ENCODE results near the gene JMJD4. TPM values are rescaled to one million over a fixed set of nuclear protein-coding genes. Genes with fewer than 3 reads are reported as not detected.

Gene JMJD4
- total and polyA plus RNA-seq, 9 of the 15 experiments (the other 6 are each of a cell fraction or from before 2014, with no cell fraction given): 1.4 to 42.6 (median 29.2) TPM

GRCh38 chr1:227768640-227769039 lies 33.5 kb upstream of the JMJD4 start:
- ATAC-seq (no peak), DNase-seq (ENCODE audit: extremely low read depth in 1 of 4, low spot score in 3 of 4) (no peak), FAIRE-seq (no peak)
- in situ Hi-C loops (cut with MboI) (loop anchor here (10.0 kb wide), 1 partner anchor 166 kb away; no protein-coding TSS in a partner anchor), intact Hi-C loops (cut with micrococcal nuclease) (no loop called here)
- no peaks in the 10 kb centered on the region for H3K27me3 ChIP-seq (ENCODE audit: control insufficient read depth in 2 of 2, insufficient read depth in 2 of 2, low read length in 2 of 2)
- H2AFZ ChIP-seq (ENCODE audit: low read depth, low read length): no peak overlapping the region
- H3K79me2 ChIP-seq (ENCODE audit: control insufficient read depth, insufficient read depth, low read length): no peaks in the 10 kb centered on the region
- no peaks in the 10 kb centered on the region for H3K9me3 ChIP-seq (replicated peaks; ENCODE audit: control insufficient read depth, insufficient read depth, low read depth, low read length)
- H3K4me1 ChIP-seq (replicated peaks in 1 of 2; ENCODE audit: control insufficient read depth in 2 of 2, insufficient read depth in 2 of 2, low read length in 2 of 2): peaks cover 0 to 9% of the 10 kb centered on the region in 2 experiments; a peak in 2 of 5 replicates
- H3K27ac ChIP-seq (ENCODE audit: extremely low read depth, low read depth, low read length): no peak overlapping the region
- BruUV-seq (replicated peaks): no TSS peak
- peaks cover 3% of the 10 kb centered on the region for H3K9me1 ChIP-seq (ENCODE audit: control insufficient read depth, insufficient read depth, low read length)
- POLR2A ChIA-PET: interaction anchor here (0.7 kb wide), 2 partner anchors 400 to 1133 kb away, joined by 3 read pairs; no protein-coding TSS in a partner anchor
- CTCF ChIA-PET (ENCODE audit: low intra/inter-chr PET ratio): no interaction called here
- H3K4me2 ChIP-seq (ENCODE audit: insufficient read depth, low read length): no peak overlapping the region
- H3K9ac ChIP-seq (ENCODE audit: insufficient read depth in 1 of 2, low read depth in 2 of 2, low read length in 2 of 2): no peak overlapping the region
- 0 out of 2 replicates have a peak, but pooled peaks cover 2% of the 10 kb centered on the region for H4K20me1 ChIP-seq (replicated peaks; ENCODE audit: control insufficient read depth, insufficient read depth, low read length)
- TF ChIP-seq POLR2B (IDR thresholded peaks at IDR 0.05; ENCODE audit: low read depth, partially characterized antibody): no peak
- TF ChIP-seq DEAF1 (CRISPR knock-in tag; IDR thresholded peaks at IDR 0.05): no peak
- no peak for TF ChIP-seq PHF20 (IDR thresholded peaks at IDR 0.05; ENCODE audit: partially characterized antibody)
- TF ChIP-seq RUNX1 (IDR thresholded peaks at IDR 0.05; ENCODE audit: low read depth): no peak
- TF ChIP-seq SMARCA4 (IDR thresholded peaks at IDR 0.05): no peak
- TF ChIP-seq ZNF699 (CRISPR knock-in tag; IDR thresholded peaks at IDR 0.05; ENCODE audit: insufficient replicate concordance): no peak
- no peak for TF ChIP-seq MAFG (tag; conservative IDR thresholded peaks at IDR 0.05)
- no peak for TF ChIP-seq CBFA2T3 (IDR thresholded peaks at IDR 0.05)
- H3K36me3 ChIP-seq (ENCODE audit: control insufficient read depth, insufficient read depth, low read length): peaks cover 50% of the 10 kb centered on the region; the same call in 2 of the 3 replicates
- 79% methylated on average over 6 of the region's 6 CpGs for WGBS (ENCODE audit: insufficient coverage, low coverage, missing lambda C conversion rate)
- no peak overlapping the region for H3K4me3 ChIP-seq
